ENCODE measurements around the gene FUT3.

DNA sequence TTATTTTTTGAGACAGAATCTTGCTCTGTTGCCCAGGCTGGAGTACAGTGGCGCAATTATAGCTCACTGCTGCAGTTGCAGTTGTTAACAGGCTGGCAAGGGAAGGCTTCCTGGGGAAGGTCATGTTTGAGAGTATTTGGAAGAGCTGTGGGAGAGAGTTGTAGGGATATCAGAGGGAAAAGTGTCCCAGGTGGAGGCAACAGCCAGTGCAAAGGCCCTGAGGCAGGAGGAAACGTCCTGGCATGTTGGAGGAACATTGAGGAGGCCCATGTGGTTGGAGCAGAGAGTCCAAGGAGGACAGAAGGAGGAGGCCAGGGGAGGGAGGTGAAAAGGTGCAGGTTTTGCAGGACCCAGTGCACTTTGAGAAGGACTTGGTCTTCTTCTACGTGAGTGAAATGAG lies 58.1 kb downstream of the FUT3 start:
- TF ChIP-seq, protein P1, sequence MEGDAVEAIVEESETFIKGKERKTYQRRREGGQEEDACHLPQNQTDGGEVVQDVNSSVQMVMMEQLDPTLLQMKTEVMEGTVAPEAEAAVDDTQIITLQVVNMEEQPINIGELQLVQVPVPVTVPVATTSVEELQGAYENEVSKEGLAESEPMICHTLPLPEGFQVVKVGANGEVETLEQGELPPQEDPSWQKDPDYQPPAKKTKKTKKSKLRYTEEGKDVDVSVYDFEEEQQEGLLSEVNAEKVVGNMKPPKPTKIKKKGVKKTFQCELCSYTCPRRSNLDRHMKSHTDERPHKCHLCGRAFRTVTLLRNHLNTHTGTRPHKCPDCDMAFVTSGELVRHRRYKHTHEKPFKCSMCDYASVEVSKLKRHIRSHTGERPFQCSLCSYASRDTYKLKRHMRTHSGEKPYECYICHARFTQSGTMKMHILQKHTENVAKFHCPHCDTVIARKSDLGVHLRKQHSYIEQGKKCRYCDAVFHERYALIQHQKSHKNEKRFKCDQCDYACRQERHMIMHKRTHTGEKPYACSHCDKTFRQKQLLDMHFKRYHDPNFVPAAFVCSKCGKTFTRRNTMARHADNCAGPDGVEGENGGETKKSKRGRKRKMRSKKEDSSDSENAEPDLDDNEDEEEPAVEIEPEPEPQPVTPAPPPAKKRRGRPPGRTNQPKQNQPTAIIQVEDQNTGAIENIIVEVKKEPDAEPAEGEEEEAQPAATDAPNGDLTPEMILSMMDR (IDR thresholded peaks at IDR 0.05), result no peak
- no peak for TF ChIP-seq POLR2A (IDR thresholded peaks at IDR 0.05)

Data from lower leg skin (tissue), 3 donors.